Suprapubic skin (tissue), 4 donors: ENCODE data around the gene SLC6A6.

Source experiments
- EP300 ChIP-seq: sonication (generic); formaldehyde crosslinking; IDR thresholded peaks from one replicate; pipeline ENCODE4 v1.6.1; 2017; ENCODE audit warnings: antibody characterized with exemption
- POLR2AphosphoS5 ChIP-seq, 3 donors: sonication (generic); formaldehyde crosslinking; IDR thresholded peaks; one replicate each; pipeline ENCODE4 v1.6.1; 2017; ENCODE audit warnings: antibody characterized with exemption in 3 of 3
- TF ChIP-seq, protein P1 (sequence below), 2 donors: fragments of 200-600 bp in 1 of 2; fragments of 450-650 bp in 1 of 2; sonication (generic) in 1 of 2; IDR thresholded peaks; one replicate each; pipeline ENCODE4 v1.5.1; 2016 to 2019; ENCODE audit warnings: antibody characterized with exemption in 2 of 2, mild to moderate bottlenecking in 1 of 2, moderate library complexity in 1 of 2

- TF ChIP-seq POLR2AphosphoS5 (IDR thresholded peaks at IDR 0.05) (no peak), EP300 (no peak)
- TF ChIP-seq, protein P1, sequence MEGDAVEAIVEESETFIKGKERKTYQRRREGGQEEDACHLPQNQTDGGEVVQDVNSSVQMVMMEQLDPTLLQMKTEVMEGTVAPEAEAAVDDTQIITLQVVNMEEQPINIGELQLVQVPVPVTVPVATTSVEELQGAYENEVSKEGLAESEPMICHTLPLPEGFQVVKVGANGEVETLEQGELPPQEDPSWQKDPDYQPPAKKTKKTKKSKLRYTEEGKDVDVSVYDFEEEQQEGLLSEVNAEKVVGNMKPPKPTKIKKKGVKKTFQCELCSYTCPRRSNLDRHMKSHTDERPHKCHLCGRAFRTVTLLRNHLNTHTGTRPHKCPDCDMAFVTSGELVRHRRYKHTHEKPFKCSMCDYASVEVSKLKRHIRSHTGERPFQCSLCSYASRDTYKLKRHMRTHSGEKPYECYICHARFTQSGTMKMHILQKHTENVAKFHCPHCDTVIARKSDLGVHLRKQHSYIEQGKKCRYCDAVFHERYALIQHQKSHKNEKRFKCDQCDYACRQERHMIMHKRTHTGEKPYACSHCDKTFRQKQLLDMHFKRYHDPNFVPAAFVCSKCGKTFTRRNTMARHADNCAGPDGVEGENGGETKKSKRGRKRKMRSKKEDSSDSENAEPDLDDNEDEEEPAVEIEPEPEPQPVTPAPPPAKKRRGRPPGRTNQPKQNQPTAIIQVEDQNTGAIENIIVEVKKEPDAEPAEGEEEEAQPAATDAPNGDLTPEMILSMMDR (IDR thresholded peaks at IDR 0.05) = no peak
These were observed 11.4 kb upstream of the SLC6A6 start for GRCh38 chr3:14391033-14391432.
